SU-DHL-6 (cell line): Measurements from ENCODE around the gene ITPR1.

ENCODE experiments used
- H2AFZ ChIP-seq: fragments of 200-600 bp; sonication (generic); 2 replicates; pipeline ENCODE4 v1.6.1; 2014; ENCODE audit warnings: low read depth, mild to moderate bottlenecking, moderate library complexity, mixed read lengths, antibody characterized with exemption, low read length; ENCODE audit not compliant: severe bottlenecking
- H3F3A ChIP-seq: fragments of 200-600 bp; shearing (Covaris generic); 2 replicates; pipeline ENCODE4 v1.6.0; 2016; ENCODE audit warnings: antibody characterized with exemption, mild to moderate bottlenecking; ENCODE audit not compliant: insufficient read depth
- H3K27ac ChIP-seq: fragments of 200-600 bp; sonication (generic); 2 replicates; pipeline ENCODE4 v1.5.1; 2016; ENCODE audit warnings: low read depth, mild to moderate bottlenecking, low read length, moderate library complexity, mixed read lengths
- H3K27me3 ChIP-seq: fragments of 200-600 bp; sonication (generic), shearing (Covaris generic); 2 replicates; pipeline ENCODE4 v1.6.0; 2014; ENCODE audit warnings: mild to moderate bottlenecking, low read length
- H3K36me3 ChIP-seq: fragments of 200-600 bp; sonication (generic); 2 replicates; pipeline ENCODE4 v1.6.1; 2014; ENCODE audit warnings: mild to moderate bottlenecking, low read length, mixed read lengths
- H3K4me2 ChIP-seq: fragments of 300-600, 200-600 bp; shearing (Covaris generic), sonication (generic); 2 replicates; pipeline ENCODE4 v1.6.0; 2014; ENCODE audit warnings: low read length, low read depth, mild to moderate bottlenecking; ENCODE audit not compliant: poor library complexity, severe bottlenecking
- H3K4me3 ChIP-seq: fragments of 200-600 bp; sonication (generic); 2 replicates; pipeline ENCODE4 v1.5.1; 2014; ENCODE audit warnings: antibody characterized with exemption, low read length, mild to moderate bottlenecking, mixed read lengths; ENCODE audit not compliant: insufficient read depth, poor library complexity, severe bottlenecking
- H3K79me2 ChIP-seq: fragments of 200-600 bp; sonication (generic); 2 replicates; pipeline ENCODE4 v1.6.1; 2014; ENCODE audit warnings: mild to moderate bottlenecking, low read length, moderate library complexity; ENCODE audit not compliant: insufficient read depth
- H3K9ac ChIP-seq: fragments of 200-600 bp; sonication (generic); 2 replicates; pipeline ENCODE4 v1.7.0; 2014; ENCODE audit warnings: mild to moderate bottlenecking, low read length
- H3K9me2 ChIP-seq: fragments of 200-600 bp; sonication (generic); replicated peaks from 2 replicates; pipeline ENCODE4 v1.6.1; 2014; ENCODE audit warnings: low read length; ENCODE audit not compliant: insufficient read depth
- H3K9me3 ChIP-seq: fragments of 200-600 bp; sonication (generic); 2 replicates; pipeline ENCODE4 v1.6.1; 2014; ENCODE audit warnings: low read length, mixed read lengths; ENCODE audit not compliant: insufficient read depth
- H4K20me1 ChIP-seq: fragments of 200-600 bp; sonication (generic); 2 replicates; pipeline ENCODE4 v1.6.1; 2014; ENCODE audit warnings: low read depth, mild to moderate bottlenecking, antibody characterized with exemption, low read length, moderate library complexity, mixed read lengths
- CTCF ChIP-seq: fragments of 200-600 bp; sonication (generic); IDR thresholded peaks from one replicate; pipeline ENCODE4 v1.5.1; 2017; ENCODE audit warnings: antibody characterized with exemption, mild to moderate bottlenecking, low read length, moderate library complexity; ENCODE audit not compliant: insufficient read depth, poor library complexity, severe bottlenecking
- EZH2phosphoT487 ChIP-seq: fragments of 200-600 bp; sonication (generic), shearing (Covaris generic); conservative IDR thresholded peaks from 2 replicates; pipeline ENCODE4 v1.6.1; 2018; ENCODE audit warnings: mild to moderate bottlenecking, antibody characterized with exemption, low read length, moderate library complexity, mixed read lengths

ITPR1 gene

GRCh38 chr3:4507024-4507596, 14.0 kb downstream of the ITPR1 start:
- H3K9ac ChIP-seq, result no peak overlapping the region
- H3K9me2 ChIP-seq, result no peaks in the 10 kb centered on the region
- H3K4me2 ChIP-seq, result no peak overlapping the region
- no peaks in the 10 kb centered on the region for H3K36me3 ChIP-seq
- H3K79me2 ChIP-seq, result no peaks in the 10 kb centered on the region
- no peak for TF ChIP-seq EZH2phosphoT487
- TF ChIP-seq CTCF, result no peak
- no peak overlapping the region for H2AFZ ChIP-seq
- no peaks in the 10 kb centered on the region for H3F3A ChIP-seq
- no peaks in the 10 kb centered on the region for H4K20me1 ChIP-seq
- no peaks in the 10 kb centered on the region for H3K27me3 ChIP-seq
- H3K9me3 ChIP-seq, result no peaks in the 10 kb centered on the region
- H3K27ac ChIP-seq, result no peak overlapping the region
- no peak overlapping the region for H3K4me3 ChIP-seq

GRCh38 chr3:4508048-4508981, 15.2 kb downstream of the ITPR1 start:
- H3K27ac ChIP-seq, result no peak overlapping the region
- H3K79me2 ChIP-seq, result no peaks in the 10 kb centered on the region
- no peak overlapping the region for H3K4me3 ChIP-seq
- H2AFZ ChIP-seq, result no peak overlapping the region
- no peaks in the 10 kb centered on the region for H3K36me3 ChIP-seq
- no peaks in the 10 kb centered on the region for H4K20me1 ChIP-seq
- no peak for TF ChIP-seq EZH2phosphoT487
- no peak for TF ChIP-seq CTCF
- H3K4me2 ChIP-seq, result no peak overlapping the region
- H3K9me3 ChIP-seq, result no peaks in the 10 kb centered on the region
- no peaks in the 10 kb centered on the region for H3F3A ChIP-seq
- H3K9ac ChIP-seq, result no peak overlapping the region
- H3K27me3 ChIP-seq, result no peaks in the 10 kb centered on the region
- H3K9me2 ChIP-seq, result no peaks in the 10 kb centered on the region

DNA sequence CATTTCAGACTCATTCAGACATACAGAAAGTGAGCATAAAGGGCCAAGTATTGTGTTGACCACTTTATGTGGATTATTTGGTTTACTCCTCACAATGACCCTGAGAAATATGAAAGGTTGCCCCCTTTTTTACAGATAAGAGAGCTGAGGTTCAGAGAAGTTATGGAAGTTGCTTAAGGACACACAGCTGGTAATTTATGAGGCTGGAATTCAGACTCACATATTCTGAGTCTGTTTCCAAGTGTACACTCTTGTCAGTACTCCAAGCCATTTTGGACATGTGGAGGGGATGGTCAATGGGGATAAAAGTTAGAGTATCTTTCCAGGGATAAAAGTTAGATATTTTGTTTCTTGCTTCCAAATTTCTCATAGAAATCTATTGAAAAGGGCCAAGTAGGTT, 15.9 kb downstream of the ITPR1 start:
- Histone ChIP-seq H4K20me1 (no peaks in the 10 kb centered on the region), H3K4me2 (no peak overlapping the region), H2AFZ (no peak overlapping the region), H3K4me3 (no peak overlapping the region), H3K36me3 (no peaks in the 10 kb centered on the region), H3K9me2 (no peaks in the 10 kb centered on the region), H3K79me2 (no peaks in the 10 kb centered on the region), H3K9me3 (no peaks in the 10 kb centered on the region), H3K9ac (no peak overlapping the region), H3K27me3 (no peaks in the 10 kb centered on the region), H3K27ac (no peak overlapping the region), H3F3A (no peaks in the 10 kb centered on the region)
- TF ChIP-seq CTCF (no peak), EZH2phosphoT487 (no peak)
